Amygdala (tissue), 56 donors: ENCODE results near the gene HCFC1.

Experiments used
- DNase-seq, 56 donors: peaks; one replicate each; lab custom pipeline; 2025; lab: John Stamatoyannopoulos, UW

The HCFC1 gene

GRCh38 chrX:153944800-153945150 lies 26.8 kb downstream of the HCFC1 start:
- no peak for DNase-seq

GRCh38 chrX:153944140-153944799 lies 27.3 kb downstream of the HCFC1 start, which contains the start of gene RENBP:
Gene RENBP (minus strand): TSS chrX:153944643. CDS start chrX:153944610, 33 bp downstream.
- DNase-seq = peak in 28 of 56 donors; percentile 4 to 68 (median 28)

GRCh38 chrX:153941336-153942252 lies 30.0 kb downstream of the HCFC1 start:
- no peak for DNase-seq

- DNase-seq = no peak
Measured at GRCh38 chrX:153939573-153939972, 32.0 kb downstream of the HCFC1 start.

- DNase-seq = no peak
Measured at GRCh38 chrX:153938226-153938786, 33.3 kb downstream of the HCFC1 start.

- no peak for DNase-seq
Measured at GRCh38 chrX:153937056-153937455, 34.6 kb downstream of the HCFC1 start.

- DNase-seq = peak in 1 of 56 donors; percentile 63
Measured at GRCh38 chrX:153935326-153935851, 36.2 kb downstream of the HCFC1 start.

GRCh38 chrX:153934762-153935325 lies 36.8 kb downstream of the HCFC1 start, which contains the start of gene NAA10:
Gene NAA10 (minus strand): TSS chrX:153935037. CDS start chrX:153934904, 133 bp downstream.
- peak in 39 of 56 donors; percentile 9 to 75 (median 38) for DNase-seq

GRCh38 chrX:153934148-153934761 lies 37.4 kb downstream of the HCFC1 start:
- DNase-seq = no peak

- no peak for DNase-seq
Measured at GRCh38 chrX:153933748-153934147, 37.9 kb downstream of the HCFC1 start.

- no peak for DNase-seq
Measured at GRCh38 chrX:153932220-153932915, 39.2 kb downstream of the HCFC1 start.

GRCh38 chrX:153931748-153932147 lies 39.9 kb downstream of the HCFC1 start:
- DNase-seq = no peak

- no peak for DNase-seq
Measured at GRCh38 chrX:153931151-153931550, 40.5 kb downstream of the HCFC1 start.

- DNase-seq = no peak
Measured at GRCh38 chrX:153930011-153930910, 41.4 kb downstream of the HCFC1 start.

GRCh38 chrX:153929576-153929975 lies 42.0 kb downstream of the HCFC1 start:
- DNase-seq = no peak

- no peak for DNase-seq
Measured at GRCh38 chrX:153928846-153929245, 42.8 kb downstream of the HCFC1 start.

- DNase-seq = peak; percentile 29 to 97 (median 90)
Measured at GRCh38 chrX:153927922-153928760, 43.5 kb downstream of the HCFC1 start.

- no peak for DNase-seq
Measured at GRCh38 chrX:153927672-153927921, 44.0 kb downstream of the HCFC1 start.
